OCI-LY7 (cell line): ENCODE measurements around the gene RNF175. TPM values are rescaled to one million over a fixed set of nuclear protein-coding genes. Genes with fewer than 3 reads are reported as not detected.

Experiments used
- BruUV-seq: library from RNA; stranded (reverse); fragments of 400-500 nt; replicated peaks from 2 replicates; lab custom pipeline; 2021; lab: Mats Ljungman, UMichigan
- CTCF ChIA-PET: fragments of 300-600 bp; sonication (Branson Sonifier 250); formaldehyde crosslinking; loops from one replicate; lab custom pipeline; 2022; ENCODE audit warnings: antibody characterized with exemption; ENCODE audit not compliant: unreplicated experiment; lab: Charles Lee
- POLR2A ChIA-PET: fragments of 300-600 bp; sonication (Branson Sonifier 250); formaldehyde crosslinking; loops from one replicate; lab custom pipeline; 2022; ENCODE audit warnings: antibody characterized with exemption; lab: Charles Lee
- DNase-seq: peaks from one replicate; pipeline ENCODE4 v3.0.0-alpha.2; 2015; ENCODE audit warnings: low spot score
- H2AFZ ChIP-seq: fragments of 200-600 bp; sonication (generic), shearing (Covaris generic); 2 replicates; pipeline ENCODE4 v1.6.1; 2014; ENCODE audit warnings: mild to moderate bottlenecking, antibody characterized with exemption, low read length, moderate library complexity
- H3K27ac ChIP-seq: fragments of 200-600 bp; sonication (generic); 2 replicates; pipeline ENCODE4 v1.5.1; 2014; ENCODE audit warnings: mixed run types, low read depth, mild to moderate bottlenecking, moderate library complexity, low read length, inconsistent platforms; ENCODE audit not compliant: poor library complexity, severe bottlenecking
- H3K36me3 ChIP-seq: fragments of 200-600 bp; sonication (generic); 2 replicates; pipeline ENCODE4 v1.6.1; 2014; ENCODE audit warnings: mild to moderate bottlenecking, antibody characterized with exemption, low read length, moderate library complexity, mixed read lengths; ENCODE audit not compliant: insufficient read depth
- H3K4me1 ChIP-seq: fragments of 200-600 bp; sonication (generic); 2 replicates; pipeline ENCODE4 v1.5.1; 2014; ENCODE audit warnings: mild to moderate bottlenecking, low read length; ENCODE audit not compliant: insufficient read depth, poor library complexity, severe bottlenecking
- H3K4me2 ChIP-seq: fragments of 200-600 bp; sonication (generic); 2 replicates; pipeline ENCODE4 v1.6.1; 2014; ENCODE audit warnings: mild to moderate bottlenecking, low read length
- H3K4me3 ChIP-seq: fragments of 200-600 bp; sonication (generic); 2 replicates; pipeline ENCODE4 v1.5.1; 2014; ENCODE audit warnings: mild to moderate bottlenecking, low read depth, low read length; ENCODE audit not compliant: poor library complexity, severe bottlenecking
- H3K79me2 ChIP-seq: fragments of 200-600 bp; sonication (generic); 2 replicates; pipeline ENCODE4 v1.6.1; 2016; ENCODE audit warnings: low read depth, mild to moderate bottlenecking, low read length, moderate library complexity, mixed read lengths; ENCODE audit not compliant: insufficient read depth
- H3K9me2 ChIP-seq: fragments of 200-600 bp; sonication (generic); 2 replicates; pipeline ENCODE4 v1.6.1; 2016; ENCODE audit warnings: mild to moderate bottlenecking, low read length, mixed read lengths; ENCODE audit not compliant: insufficient read depth
- H3K9me3 ChIP-seq: fragments of 200-600 bp; sonication (generic); 2 replicates; pipeline ENCODE4 v1.6.1; 2014; ENCODE audit warnings: mild to moderate bottlenecking, mixed run types, low read length, mixed read lengths
- H4K20me1 ChIP-seq: fragments of 200-600 bp; sonication (generic); 2 replicates; pipeline ENCODE4 v1.6.1; 2014; ENCODE audit warnings: mild to moderate bottlenecking, antibody characterized with exemption, low read length, moderate library complexity, mixed read lengths; ENCODE audit not compliant: insufficient read depth
- EZH2phosphoT487 ChIP-seq: fragments of 200-600 bp; sonication (generic); IDR thresholded peaks from 2 replicates; pipeline ENCODE4 v1.6.1; 2018; ENCODE audit warnings: low read depth, borderline replicate concordance, mild to moderate bottlenecking, mixed run types, antibody characterized with exemption, low read length, moderate library complexity, mixed read lengths
- intact Hi-C: fragments of 100-400 bp; cut with micrococcal nuclease; formaldehyde crosslinking; loops from one replicate; pipeline ENCODE4 v1.10.0; 2022; ENCODE audit not compliant: unreplicated experiment
- total RNA-seq, 2 experiments: library from RNA; depleted of rRNA in 1 of 2; stranded (reverse); fragments of >200 nt in 1 of 2; shearing (Covaris generic) in 1 of 2; gene quantifications; 2 replicates each; pipeline ENCODE4 v1.2.3, GENCODE V29; 2014 to 2022
- TF ChIP-seq, protein P1 (sequence below): fragments of 200-600 bp; sonication (generic); conservative IDR thresholded peaks from 2 replicates; pipeline ENCODE4 v1.5.1; 2014; ENCODE audit warnings: mild to moderate bottlenecking, antibody characterized with exemption, low read length, moderate library complexity, mixed read lengths

The RNF175 gene
- total RNA-seq, 2 experiments from 2014 or later: 0.25 TPM; not detected in 1

DNA sequence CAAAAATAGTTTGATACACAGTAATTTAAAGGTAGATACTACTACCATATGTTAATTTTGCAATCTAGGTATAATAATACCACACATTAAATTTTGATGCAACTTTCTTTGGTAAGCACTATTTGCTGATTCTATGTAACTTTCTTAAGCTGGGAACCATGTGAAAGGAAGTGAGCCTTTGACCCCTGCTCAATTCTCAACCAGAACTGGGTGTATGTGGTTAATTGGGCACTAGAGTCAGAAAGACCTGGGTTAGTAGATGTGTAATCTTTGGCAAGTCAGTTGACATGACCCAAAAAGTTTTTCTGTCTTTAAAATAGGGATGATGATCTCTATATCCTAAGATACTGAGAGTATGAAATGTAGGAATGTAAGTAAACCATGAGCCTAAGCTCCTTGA lies 53.3 kb downstream of the RNF175 start:
- CTCF ChIA-PET: no interaction called here
- H3K79me2 ChIP-seq: no peaks in the 10 kb centered on the region
- BruUV-seq: no TSS peak
- POLR2A ChIA-PET: interaction anchor here (0.6 to 2.0 kb wide), 4 partner anchors 12 to 63 kb away, joined by 3 to 5 read pairs (median 4); no protein-coding TSS in a partner anchor
- peaks cover 11% of the 10 kb centered on the region for H3K4me1 ChIP-seq
- H3K9me2 ChIP-seq: no peaks in the 10 kb centered on the region
- intact Hi-C loops: no loop called here
- H3K27ac ChIP-seq: no peak overlapping the region
- no peaks in the 10 kb centered on the region for H4K20me1 ChIP-seq
- no peak overlapping the region for H2AFZ ChIP-seq
- H3K4me3 ChIP-seq: no peak overlapping the region
- TF ChIP-seq, protein P1, sequence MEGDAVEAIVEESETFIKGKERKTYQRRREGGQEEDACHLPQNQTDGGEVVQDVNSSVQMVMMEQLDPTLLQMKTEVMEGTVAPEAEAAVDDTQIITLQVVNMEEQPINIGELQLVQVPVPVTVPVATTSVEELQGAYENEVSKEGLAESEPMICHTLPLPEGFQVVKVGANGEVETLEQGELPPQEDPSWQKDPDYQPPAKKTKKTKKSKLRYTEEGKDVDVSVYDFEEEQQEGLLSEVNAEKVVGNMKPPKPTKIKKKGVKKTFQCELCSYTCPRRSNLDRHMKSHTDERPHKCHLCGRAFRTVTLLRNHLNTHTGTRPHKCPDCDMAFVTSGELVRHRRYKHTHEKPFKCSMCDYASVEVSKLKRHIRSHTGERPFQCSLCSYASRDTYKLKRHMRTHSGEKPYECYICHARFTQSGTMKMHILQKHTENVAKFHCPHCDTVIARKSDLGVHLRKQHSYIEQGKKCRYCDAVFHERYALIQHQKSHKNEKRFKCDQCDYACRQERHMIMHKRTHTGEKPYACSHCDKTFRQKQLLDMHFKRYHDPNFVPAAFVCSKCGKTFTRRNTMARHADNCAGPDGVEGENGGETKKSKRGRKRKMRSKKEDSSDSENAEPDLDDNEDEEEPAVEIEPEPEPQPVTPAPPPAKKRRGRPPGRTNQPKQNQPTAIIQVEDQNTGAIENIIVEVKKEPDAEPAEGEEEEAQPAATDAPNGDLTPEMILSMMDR: no peak
- TF ChIP-seq EZH2phosphoT487: no peak
- no peaks in the 10 kb centered on the region for H3K9me3 ChIP-seq
- peak overlapping the region; percentile 28; the same call in 1 of the 2 replicates for H3K4me2 ChIP-seq
- no peaks in the 10 kb centered on the region for H3K36me3 ChIP-seq
- no peak for DNase-seq

DNA sequence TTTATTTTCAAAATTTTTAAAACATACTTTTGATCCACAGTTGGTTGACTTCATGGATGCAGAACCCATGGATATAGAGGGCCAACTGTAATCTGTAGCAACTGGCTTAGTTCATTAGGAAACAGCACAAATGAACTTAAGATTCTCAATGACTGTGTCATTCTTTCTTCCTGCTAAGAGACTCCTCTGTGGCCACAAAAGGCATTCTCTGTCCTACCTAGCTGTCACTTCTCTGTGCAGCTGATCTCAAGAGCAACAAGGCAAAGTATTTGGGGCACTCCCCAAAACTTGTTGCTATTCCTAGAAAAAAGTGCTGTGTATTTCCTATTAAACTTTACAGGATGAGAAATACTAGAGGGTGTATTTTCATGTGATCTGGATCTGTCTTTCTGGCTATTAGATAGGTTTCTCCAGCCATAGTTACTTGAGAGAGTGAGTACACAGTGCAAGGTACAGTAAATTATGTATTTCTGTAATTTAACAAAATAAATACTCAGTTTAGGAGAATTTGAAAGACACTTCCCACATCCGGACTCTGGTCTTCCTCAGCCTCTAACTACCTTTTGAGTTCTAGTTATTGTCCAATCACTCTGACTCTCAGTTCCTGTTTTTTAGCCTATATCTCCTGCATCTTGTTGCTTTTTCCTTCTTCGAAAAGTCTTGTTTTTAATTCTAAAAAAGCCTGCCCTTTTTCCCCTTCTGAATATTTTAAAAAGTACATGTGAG lies 53.9 kb downstream of the RNF175 start:
- H3K4me1 ChIP-seq: peaks cover 11% of the 10 kb centered on the region
- no peaks in the 10 kb centered on the region for H3K9me2 ChIP-seq
- TF ChIP-seq, protein P1: no peak
- no peak for TF ChIP-seq EZH2phosphoT487
- H3K9me3 ChIP-seq: no peaks in the 10 kb centered on the region
- H4K20me1 ChIP-seq: no peaks in the 10 kb centered on the region
- peak; percentile 60 for DNase-seq
- POLR2A ChIA-PET: interaction anchor here (1.2 kb wide), 1 partner anchor 27 kb away, joined by 3 read pairs; no protein-coding TSS in a partner anchor
- no peaks in the 10 kb centered on the region for H3K79me2 ChIP-seq
- H2AFZ ChIP-seq: no peak overlapping the region
- peak overlapping the region; percentile 25 for H3K27ac ChIP-seq
- no peak overlapping the region for H3K4me3 ChIP-seq
- CTCF ChIA-PET: no interaction called here
- H3K36me3 ChIP-seq: no peaks in the 10 kb centered on the region
- no TSS peak for BruUV-seq
- intact Hi-C loops: no loop called here
- peak overlapping the region; percentile 28; the same call in 1 of the 2 replicates for H3K4me2 ChIP-seq

- Histone ChIP-seq H4K20me1 (no peaks in the 10 kb centered on the region), H3K36me3 (no peaks in the 10 kb centered on the region), H3K4me2 (no peak overlapping the region), H2AFZ (no peak overlapping the region), H3K9me2 (no peaks in the 10 kb centered on the region), H3K4me3 (no peak overlapping the region), H3K79me2 (no peaks in the 10 kb centered on the region), H3K27ac (no peak overlapping the region), H3K9me3 (no peaks in the 10 kb centered on the region), H3K4me1 (peaks cover 11% of the 10 kb centered on the region)
- CTCF ChIA-PET: no interaction called here
- no TSS peak for BruUV-seq
- intact Hi-C loops: no loop called here
- POLR2A ChIA-PET: no interaction called here
- no peak for DNase-seq
- TF ChIP-seq EZH2phosphoT487: no peak
- TF ChIP-seq, protein P1: no peak
Measured at GRCh38 chr4:153704522-153704921, 55.3 kb downstream of the RNF175 start.
